Erythroblast (primary cell): ENCODE measurements around the gene BHLHE23.

ENCODE experiments used
- GATA1 ChIP-seq: IDR thresholded peaks from 2 replicates; pipeline ENCODE4 v1.6.1; 2011; ENCODE audit warnings: low read depth, mild to moderate bottlenecking, control low read depth, low read length, moderate library complexity
- POLR2A ChIP-seq: IDR thresholded peaks from 2 replicates; pipeline ENCODE4 v1.6.1; 2011; ENCODE audit warnings: mild to moderate bottlenecking, low read length

DNA sequence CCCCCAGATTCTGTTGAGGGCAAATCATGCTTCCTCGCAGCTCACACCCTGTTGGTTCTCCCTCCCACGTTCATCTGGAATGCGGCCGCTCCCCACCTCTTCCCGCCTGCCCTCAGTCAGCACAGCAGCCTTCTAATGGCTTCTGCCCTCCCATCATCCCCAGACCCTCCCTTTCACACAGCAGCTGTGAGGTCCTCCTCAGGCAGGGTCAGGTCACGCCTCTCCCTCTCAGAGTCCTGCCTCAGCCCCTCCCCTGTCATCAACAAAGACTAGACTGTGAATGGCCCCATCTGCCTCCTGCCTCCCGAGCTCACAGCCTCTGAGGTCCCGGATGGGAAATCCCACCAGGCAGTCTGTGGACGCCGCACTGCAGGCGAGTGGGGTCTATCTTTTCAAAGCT is 7.9 kb upstream of the BHLHE23 start:
- no peak for TF ChIP-seq POLR2A
- no peak for TF ChIP-seq GATA1
